Fibroblast of the aortic adventitia (primary cell): ENCODE measurements around the gene RP9. TPM values are rescaled to one million over a fixed set of nuclear protein-coding genes. Genes with fewer than 3 reads are reported as not detected.

Experiments
- DNase-seq: peaks from one replicate; pipeline ENCODE4 v3.0.0-alpha.2; 2010; ENCODE audit warnings: low read depth
- H3K4me3 ChIP-seq: 2 replicates; pipeline ENCODE4 v1.5.1; 2011; ENCODE audit warnings: low read depth, mild to moderate bottlenecking, control low read depth, low read length, moderate library complexity
- total RNA-seq: library from RNA; depleted of rRNA; stranded (reverse); fragments of >200 nt; gene quantifications from 2 replicates; pipeline ENCODE4 v1.2.3, GENCODE V29; 2012; ENCODE audit warnings: low replicate concordance
- TF ChIP-seq, protein P1 (sequence below): IDR thresholded peaks from 2 replicates; pipeline ENCODE4 v1.5.1; 2011; ENCODE audit warnings: mild to moderate bottlenecking, low read length, control low read depth, inconsistent platforms; ENCODE audit not compliant: insufficient read depth

The RP9 gene, protein sequence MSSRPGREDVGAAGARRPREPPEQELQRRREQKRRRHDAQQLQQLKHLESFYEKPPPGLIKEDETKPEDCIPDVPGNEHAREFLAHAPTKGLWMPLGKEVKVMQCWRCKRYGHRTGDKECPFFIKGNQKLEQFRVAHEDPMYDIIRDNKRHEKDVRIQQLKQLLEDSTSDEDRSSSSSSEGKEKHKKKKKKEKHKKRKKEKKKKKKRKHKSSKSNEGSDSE
- 7.2 and 7.7 TPM in 2 replicates for total RNA-seq

DNA sequence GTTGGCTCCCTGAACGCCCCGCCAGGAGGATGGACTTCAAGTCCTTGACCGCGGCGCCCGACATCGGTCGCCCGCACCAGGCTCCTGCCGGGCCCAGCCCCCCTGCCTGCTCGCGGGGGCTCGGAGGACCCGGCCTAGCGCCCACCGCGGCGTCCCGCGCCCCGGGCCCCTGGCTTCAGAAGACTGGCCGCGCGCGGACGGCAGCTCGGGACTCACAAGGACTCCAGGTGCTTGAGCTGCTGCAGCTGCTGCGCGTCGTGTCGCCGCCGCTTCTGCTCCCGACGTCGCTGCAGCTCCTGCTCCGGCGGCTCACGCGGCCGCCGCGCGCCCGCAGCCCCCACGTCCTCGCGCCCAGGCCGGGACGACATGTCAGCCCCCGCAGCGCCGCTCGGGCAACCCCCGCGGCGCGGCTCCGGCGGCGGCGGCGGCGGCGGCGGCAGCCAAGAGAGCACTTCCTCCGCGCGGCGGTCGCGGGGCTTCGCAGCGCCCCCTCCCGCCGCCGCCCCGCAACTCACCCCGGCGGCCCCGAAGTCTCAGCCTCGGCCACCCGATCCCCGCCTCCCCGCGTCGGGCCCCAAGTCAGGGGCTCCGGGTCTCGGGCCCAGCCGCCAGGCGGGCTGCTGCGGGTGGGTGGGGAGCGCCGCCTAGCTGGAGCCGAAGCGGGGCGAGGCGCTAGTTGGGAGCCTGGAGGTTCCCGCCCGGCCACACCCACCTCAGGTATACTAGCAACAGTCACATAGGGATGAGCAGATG lies at the start of gene RP9:
Gene RP9 (minus strand): TSS at position 400 of the 753 bp plus-strand sequence. CDS start 32 bp downstream, at position 368.
- TF ChIP-seq, protein P1, sequence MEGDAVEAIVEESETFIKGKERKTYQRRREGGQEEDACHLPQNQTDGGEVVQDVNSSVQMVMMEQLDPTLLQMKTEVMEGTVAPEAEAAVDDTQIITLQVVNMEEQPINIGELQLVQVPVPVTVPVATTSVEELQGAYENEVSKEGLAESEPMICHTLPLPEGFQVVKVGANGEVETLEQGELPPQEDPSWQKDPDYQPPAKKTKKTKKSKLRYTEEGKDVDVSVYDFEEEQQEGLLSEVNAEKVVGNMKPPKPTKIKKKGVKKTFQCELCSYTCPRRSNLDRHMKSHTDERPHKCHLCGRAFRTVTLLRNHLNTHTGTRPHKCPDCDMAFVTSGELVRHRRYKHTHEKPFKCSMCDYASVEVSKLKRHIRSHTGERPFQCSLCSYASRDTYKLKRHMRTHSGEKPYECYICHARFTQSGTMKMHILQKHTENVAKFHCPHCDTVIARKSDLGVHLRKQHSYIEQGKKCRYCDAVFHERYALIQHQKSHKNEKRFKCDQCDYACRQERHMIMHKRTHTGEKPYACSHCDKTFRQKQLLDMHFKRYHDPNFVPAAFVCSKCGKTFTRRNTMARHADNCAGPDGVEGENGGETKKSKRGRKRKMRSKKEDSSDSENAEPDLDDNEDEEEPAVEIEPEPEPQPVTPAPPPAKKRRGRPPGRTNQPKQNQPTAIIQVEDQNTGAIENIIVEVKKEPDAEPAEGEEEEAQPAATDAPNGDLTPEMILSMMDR, result peak; percentile 38
- DNase-seq, result peak; percentile 25
- H3K4me3 ChIP-seq, result peak within 1 kb of the TSS; percentile 82

DNA sequence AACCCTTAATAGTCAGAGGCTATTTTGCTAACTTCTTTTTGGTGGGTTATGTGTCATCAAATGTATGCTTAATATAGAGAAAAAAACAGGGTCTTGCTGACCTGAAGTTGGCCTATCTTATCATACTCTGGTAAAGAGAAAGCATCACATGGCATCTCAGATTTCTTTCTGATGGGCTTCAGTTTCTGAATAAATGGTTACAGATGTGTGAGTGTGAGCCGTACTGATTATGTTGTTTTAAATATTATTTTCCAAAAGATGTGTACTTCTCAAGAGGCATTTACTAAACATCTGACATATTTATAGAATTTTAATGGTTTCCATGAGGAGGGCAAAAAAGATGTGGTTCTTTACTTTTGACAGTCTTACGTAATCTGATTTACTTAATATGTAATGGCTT lies 48.6 kb upstream of the RP9 start:
- no peak overlapping the region for H3K4me3 ChIP-seq
- peak; percentile 54 for DNase-seq
- TF ChIP-seq, protein P1, result no peak

DNA sequence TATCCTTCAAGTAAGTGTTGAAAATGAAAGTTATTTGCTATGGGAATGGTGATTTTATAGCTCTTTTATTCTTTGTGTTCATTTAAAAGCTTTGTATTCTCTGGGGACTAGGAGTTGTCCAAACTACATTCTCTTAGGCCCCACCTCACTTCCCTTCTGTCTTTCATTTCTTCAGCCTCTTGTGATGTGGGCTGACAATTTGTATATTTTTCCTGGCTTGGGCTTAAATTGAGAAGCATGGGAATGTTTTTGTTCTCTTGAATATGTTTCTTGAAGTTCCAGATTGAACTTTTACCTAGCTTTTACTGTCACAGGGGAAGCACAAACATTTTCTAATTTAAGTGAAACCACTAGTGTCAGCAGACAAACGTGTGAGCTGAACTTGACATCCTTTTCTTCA lies 48.1 kb upstream of the RP9 start:
- TF ChIP-seq, protein P1, result no peak
- no peak overlapping the region for H3K4me3 ChIP-seq
- peak; percentile 79 for DNase-seq

DNA sequence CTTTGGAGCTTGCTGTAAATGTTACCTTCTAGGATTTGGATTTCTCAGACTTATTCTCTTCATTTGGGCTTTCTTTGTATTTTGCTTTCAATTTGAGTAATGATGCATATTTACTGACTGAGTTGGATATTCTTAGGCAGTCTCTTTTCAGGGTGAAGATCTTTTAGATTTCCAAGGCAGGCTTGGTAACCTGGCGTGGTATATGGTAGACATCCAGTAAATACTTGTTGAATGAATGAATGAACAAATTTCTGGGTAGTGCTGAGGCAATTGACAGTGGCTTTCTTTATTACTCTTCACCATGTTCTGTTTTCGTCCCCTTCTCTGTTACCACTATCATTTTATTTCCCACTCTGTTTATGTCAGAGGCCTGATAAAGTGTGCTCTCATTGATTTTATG lies 47.2 kb upstream of the RP9 start:
- H3K4me3 ChIP-seq, result no peak overlapping the region
- TF ChIP-seq, protein P1, result no peak
- DNase-seq, result no peak

DNA sequence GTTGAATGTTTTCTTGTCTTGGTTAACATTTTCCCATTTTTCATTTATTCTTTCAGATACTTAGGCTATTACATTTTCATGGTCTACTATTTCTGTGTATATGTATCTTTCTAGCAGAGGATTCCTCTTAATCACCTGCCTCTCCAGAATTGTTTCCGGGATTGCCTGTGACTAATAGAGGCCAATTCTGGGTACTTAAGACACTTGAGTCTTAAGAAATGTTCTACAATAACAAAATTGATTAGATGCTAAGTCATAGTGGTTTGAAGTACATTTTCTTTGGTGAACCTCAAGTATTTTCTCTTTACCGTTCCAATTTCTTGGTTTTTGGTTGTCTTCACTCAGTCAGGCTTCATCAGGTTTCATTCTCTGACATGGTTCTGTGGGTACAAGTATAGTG lies 46.6 kb upstream of the RP9 start:
- no peak overlapping the region for H3K4me3 ChIP-seq
- DNase-seq, result peak; percentile 19
- TF ChIP-seq, protein P1, result no peak

DNA sequence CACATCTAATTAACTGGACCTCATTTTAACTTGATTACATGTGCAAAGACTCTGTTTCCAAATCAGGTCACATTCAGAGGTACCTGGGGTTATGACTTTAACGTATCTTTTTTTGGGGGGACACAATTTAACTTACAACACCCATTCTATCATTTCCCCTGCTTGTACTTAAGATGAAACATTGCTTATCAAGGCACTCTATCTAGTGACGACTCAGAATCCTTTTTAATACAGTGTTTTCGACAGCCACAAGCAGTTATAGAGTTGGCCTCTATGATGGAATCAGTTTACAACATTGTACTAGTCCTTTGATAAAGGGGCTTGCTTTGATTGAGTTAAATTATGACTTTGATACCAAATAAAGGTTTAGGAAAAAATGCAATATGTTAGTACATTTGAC lies 42.9 kb upstream of the RP9 start:
- DNase-seq, result no peak
- no peak overlapping the region for H3K4me3 ChIP-seq
- TF ChIP-seq, protein P1, result no peak
